Epithelial cell of esophagus (primary cell): ENCODE results near the gene EHBP1L1.

Experiments used
- DNase-seq: peaks from one replicate; pipeline ENCODE4 v3.0.0; 2010; ENCODE audit warnings: low read depth
- H3K4me3 ChIP-seq: 2 replicates; pipeline ENCODE4 v1.5.1; 2011; ENCODE audit warnings: mild to moderate bottlenecking, low read length, control low read depth
- TF ChIP-seq, protein P1 (sequence below): IDR thresholded peaks from 2 replicates; pipeline ENCODE4 v1.5.1; 2011; ENCODE audit warnings: low read depth, mild to moderate bottlenecking, low read length, control low read depth, inconsistent platforms; ENCODE audit not compliant: insufficient read depth; ENCODE audit errors: missing control alignments

Gene EHBP1L1

GRCh38 chr11:65558930-65559509 is 16.8 kb upstream of the EHBP1L1 start:
- TF ChIP-seq, protein P1, sequence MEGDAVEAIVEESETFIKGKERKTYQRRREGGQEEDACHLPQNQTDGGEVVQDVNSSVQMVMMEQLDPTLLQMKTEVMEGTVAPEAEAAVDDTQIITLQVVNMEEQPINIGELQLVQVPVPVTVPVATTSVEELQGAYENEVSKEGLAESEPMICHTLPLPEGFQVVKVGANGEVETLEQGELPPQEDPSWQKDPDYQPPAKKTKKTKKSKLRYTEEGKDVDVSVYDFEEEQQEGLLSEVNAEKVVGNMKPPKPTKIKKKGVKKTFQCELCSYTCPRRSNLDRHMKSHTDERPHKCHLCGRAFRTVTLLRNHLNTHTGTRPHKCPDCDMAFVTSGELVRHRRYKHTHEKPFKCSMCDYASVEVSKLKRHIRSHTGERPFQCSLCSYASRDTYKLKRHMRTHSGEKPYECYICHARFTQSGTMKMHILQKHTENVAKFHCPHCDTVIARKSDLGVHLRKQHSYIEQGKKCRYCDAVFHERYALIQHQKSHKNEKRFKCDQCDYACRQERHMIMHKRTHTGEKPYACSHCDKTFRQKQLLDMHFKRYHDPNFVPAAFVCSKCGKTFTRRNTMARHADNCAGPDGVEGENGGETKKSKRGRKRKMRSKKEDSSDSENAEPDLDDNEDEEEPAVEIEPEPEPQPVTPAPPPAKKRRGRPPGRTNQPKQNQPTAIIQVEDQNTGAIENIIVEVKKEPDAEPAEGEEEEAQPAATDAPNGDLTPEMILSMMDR = no peak
- DNase-seq = no peak
- H3K4me3 ChIP-seq = no peak overlapping the region

GRCh38 chr11:65559535-65559934 is 16.3 kb upstream of the EHBP1L1 start:
- H3K4me3 ChIP-seq = no peak overlapping the region
- no peak for DNase-seq
- TF ChIP-seq, protein P1 = no peak

DNA sequence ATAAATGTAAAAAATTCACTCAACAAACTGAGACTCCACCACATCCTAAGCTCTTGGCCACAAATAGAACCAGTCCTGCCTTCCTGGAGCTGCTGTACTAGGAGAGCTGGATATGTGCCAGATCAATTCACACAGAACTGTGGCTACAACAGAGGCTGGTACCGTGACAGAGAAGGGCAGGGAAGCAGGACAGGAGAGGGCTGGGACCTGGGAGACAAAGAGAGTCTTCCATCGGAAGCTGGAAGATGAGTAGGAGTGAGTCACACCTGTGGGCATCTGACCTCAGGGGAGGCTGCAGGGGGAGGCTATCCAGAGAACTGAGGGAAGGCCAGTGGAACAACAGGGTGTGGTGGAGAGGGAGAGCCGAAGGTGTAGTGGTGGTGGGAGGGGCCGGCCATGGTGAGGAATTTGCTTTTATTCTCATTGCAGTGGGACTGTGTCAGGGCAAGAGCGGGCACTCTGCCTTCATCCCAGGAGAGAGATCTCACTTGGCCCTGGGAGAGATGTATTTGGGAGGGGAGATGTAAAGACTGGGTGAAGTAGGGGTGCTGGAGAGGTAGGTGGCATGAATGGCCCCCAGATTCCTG is 15.8 kb upstream of the EHBP1L1 start:
- DNase-seq = peak; percentile 69
- no peak overlapping the region for H3K4me3 ChIP-seq
- TF ChIP-seq, protein P1 = no peak

DNA sequence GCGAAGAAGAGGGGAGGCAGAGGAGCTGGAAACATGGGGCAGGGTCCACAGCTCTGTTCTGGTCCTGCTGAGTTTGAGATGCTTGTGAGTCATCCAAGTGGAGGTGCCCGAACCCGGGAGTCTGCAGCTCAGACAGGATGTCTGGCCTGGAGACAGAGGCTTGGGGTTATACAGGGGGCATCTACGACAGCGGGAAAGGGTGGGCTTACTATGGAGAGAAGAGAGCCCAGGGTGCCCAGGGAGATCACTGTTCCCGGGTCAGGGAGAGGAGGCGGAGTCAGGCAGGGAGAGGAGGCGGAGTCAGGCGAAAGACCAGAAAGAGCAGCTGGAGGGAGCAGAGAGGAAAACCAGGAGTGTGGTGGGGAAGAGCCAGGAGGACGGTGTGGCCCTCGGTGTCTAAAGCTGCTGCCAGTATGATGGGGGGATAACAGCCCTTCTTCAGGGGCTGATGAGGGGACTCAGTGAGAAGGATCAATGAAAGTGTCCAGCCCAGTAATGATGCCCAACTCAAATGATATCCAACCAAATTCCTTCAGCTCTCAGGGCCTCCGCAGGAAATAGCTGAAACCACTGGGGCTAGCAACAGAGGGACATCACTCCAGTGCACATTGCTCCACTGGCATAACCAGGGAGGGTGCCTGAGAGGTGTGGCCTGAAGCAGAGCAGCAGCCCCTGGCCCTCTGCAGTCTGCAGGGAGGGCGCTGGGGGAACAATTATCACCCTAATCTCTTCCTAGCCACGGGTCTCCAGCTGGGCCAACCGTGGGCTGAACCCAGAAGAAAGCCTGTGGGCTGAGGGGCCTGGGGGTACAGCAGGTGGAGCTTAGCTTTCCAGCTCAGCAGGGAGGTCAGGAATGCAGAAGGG is 15.1 kb upstream of the EHBP1L1 start:
- DNase-seq = no peak
- TF ChIP-seq, protein P1 = no peak
- no peak overlapping the region for H3K4me3 ChIP-seq

DNA sequence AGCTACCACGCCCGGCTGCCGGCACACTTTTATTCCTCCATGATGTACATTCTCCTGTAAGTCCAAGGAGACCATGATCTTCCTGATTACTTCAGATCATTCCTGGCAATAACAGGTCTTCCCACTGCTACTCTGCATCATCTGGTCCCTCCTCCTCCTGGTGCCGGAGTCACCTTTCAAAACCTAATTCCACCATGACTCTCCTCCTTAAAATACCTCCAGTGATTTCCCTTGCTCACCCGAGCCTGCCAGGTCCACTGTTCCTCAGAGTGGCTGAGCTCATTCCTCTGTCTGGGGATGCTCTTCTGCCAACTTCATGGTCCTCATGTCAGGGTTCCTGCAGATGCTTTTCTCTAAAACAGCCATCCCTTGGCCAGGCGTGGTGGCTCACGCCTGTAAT is 13.8 kb upstream of the EHBP1L1 start:
- H3K4me3 ChIP-seq = no peak overlapping the region
- DNase-seq = no peak
- TF ChIP-seq, protein P1 = no peak

- H3K4me3 ChIP-seq = no peak overlapping the region
- DNase-seq = no peak
Observed at GRCh38 chr11:65562788-65563187, 13.1 kb upstream of the EHBP1L1 start.

More at GRCh38 chr11:65562788-65563187, 13.1 kb upstream of the EHBP1L1 start:
- TF ChIP-seq, protein P1 = no peak
